ENCODE results near the gene HOXC11.

GRCh38 chr12:53951577-53952334 is 21.2 kb upstream of the HOXC11 start:
- TF ChIP-seq, protein P1, sequence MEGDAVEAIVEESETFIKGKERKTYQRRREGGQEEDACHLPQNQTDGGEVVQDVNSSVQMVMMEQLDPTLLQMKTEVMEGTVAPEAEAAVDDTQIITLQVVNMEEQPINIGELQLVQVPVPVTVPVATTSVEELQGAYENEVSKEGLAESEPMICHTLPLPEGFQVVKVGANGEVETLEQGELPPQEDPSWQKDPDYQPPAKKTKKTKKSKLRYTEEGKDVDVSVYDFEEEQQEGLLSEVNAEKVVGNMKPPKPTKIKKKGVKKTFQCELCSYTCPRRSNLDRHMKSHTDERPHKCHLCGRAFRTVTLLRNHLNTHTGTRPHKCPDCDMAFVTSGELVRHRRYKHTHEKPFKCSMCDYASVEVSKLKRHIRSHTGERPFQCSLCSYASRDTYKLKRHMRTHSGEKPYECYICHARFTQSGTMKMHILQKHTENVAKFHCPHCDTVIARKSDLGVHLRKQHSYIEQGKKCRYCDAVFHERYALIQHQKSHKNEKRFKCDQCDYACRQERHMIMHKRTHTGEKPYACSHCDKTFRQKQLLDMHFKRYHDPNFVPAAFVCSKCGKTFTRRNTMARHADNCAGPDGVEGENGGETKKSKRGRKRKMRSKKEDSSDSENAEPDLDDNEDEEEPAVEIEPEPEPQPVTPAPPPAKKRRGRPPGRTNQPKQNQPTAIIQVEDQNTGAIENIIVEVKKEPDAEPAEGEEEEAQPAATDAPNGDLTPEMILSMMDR (IDR thresholded peaks at IDR 0.05) = no peak
- no peak for TF ChIP-seq POLR2A (IDR thresholded peaks at IDR 0.05)
